NT2/D1 (cell line): ENCODE measurements around the gene HOXC12.

Experiments used
- SUZ12 ChIP-seq: IDR thresholded peaks from 2 replicates; pipeline ENCODE4 v1.6.1; 2011; ENCODE audit not compliant: insufficient read length, insufficient read depth; ENCODE audit errors: extremely low read depth
- YY1 ChIP-seq: IDR thresholded peaks from 2 replicates; pipeline ENCODE4 v1.6.1; 2011; ENCODE audit not compliant: insufficient read length, insufficient read depth
- ZNF274 ChIP-seq: IDR thresholded peaks from 2 replicates; pipeline ENCODE4 v1.6.1; 2011; ENCODE audit warnings: mild to moderate bottlenecking, low read depth, low read length

- TF ChIP-seq YY1 (no peak), ZNF274 (no peak), SUZ12 (no peak)
These were observed 31.4 kb downstream of the HOXC12 start for GRCh38 chr12:53985994-53986685.
